K562 treated with DMSO at 1 percent for 48 hours (cell line): ENCODE measurements around the gene SLC16A7. TPM values are rescaled to one million over a fixed set of nuclear protein-coding genes. Genes with fewer than 3 reads are reported as not detected.

Experiments used
- total RNA-seq: library from RNA; unstranded; fragments of 300-600 nt; gene quantifications from 2 replicates; pipeline ENCODE4 v1.2.3, GENCODE V29; 2022; ENCODE audit warnings: low replicate concordance; ENCODE audit errors: extremely low read depth

Gene SLC16A7
- not detected in 2 replicates for total RNA-seq

GRCh38 chr12:59595883-59596540 lies at the start of gene SLC16A7:
Gene SLC16A7, plus strand, starts transcription at chr12:59596029. Its CDS starts 108,773 bp downstream, at chr12:59704802.

